Measurements from ENCODE around the gene NFIC. TPM values are rescaled to one million over a fixed set of nuclear protein-coding genes. Genes with fewer than 3 reads are reported as not detected.

Gene NFIC
- total RNA-seq, 2 experiments from 2014 or later: 1.5 to 1.7 TPM

- Histone ChIP-seq H2AFZ (ENCODE audit: low read length) (no peak overlapping the region), H4K20me1 (ENCODE audit: insufficient read depth, low read length) (no peaks in the 10 kb centered on the region), H3K4me3 (ENCODE audit: low read depth, low read length, poor library complexity, severe bottlenecking) (no peak overlapping the region), H3K4me2 (ENCODE audit: low read length) (no peak overlapping the region), H3K27ac (ENCODE audit: low read depth, low read length, poor library complexity, severe bottlenecking) (no peak overlapping the region), H3K4me1 (ENCODE audit: insufficient read depth, low read length, poor library complexity, severe bottlenecking) (peaks cover 6% of the 10 kb centered on the region), H3K9me2 (ENCODE audit: insufficient read depth, low read length) (no peaks in the 10 kb centered on the region), H3K79me2 (ENCODE audit: insufficient read depth, low read depth, low read length) (no peaks in the 10 kb centered on the region), H3K36me3 (ENCODE audit: insufficient read depth, low read length) (no peaks in the 10 kb centered on the region), H3K9me3 (ENCODE audit: low read length) (no peaks in the 10 kb centered on the region)
- intact Hi-C loops (cut with micrococcal nuclease; ENCODE audit: unreplicated experiment): loop anchor here (5.0 kb wide), 1 partner anchor 125 kb away; no protein-coding TSS in a partner anchor
- POLR2A ChIA-PET: no interaction called here
- no TSS peak for BruUV-seq (replicated peaks)
- DNase-seq (ENCODE audit: low spot score): no peak
- CTCF ChIA-PET (ENCODE audit: unreplicated experiment): no interaction called here
- no peak for TF ChIP-seq EZH2phosphoT487 (IDR thresholded peaks at IDR 0.05; ENCODE audit: borderline replicate concordance, low read depth, low read length)
- no peak for TF ChIP-seq CTCF (conservative IDR thresholded peaks at IDR 0.05; ENCODE audit: low read length)
Observed at GRCh38 chr19:3431760-3432397, 65.5 kb downstream of the NFIC start.

GRCh38 chr19:3433313-3433712 lies 66.9 kb downstream of the NFIC start:
- Histone ChIP-seq H3K79me2 (ENCODE audit: insufficient read depth, low read depth, low read length) (no peaks in the 10 kb centered on the region), H3K36me3 (ENCODE audit: insufficient read depth, low read length) (no peaks in the 10 kb centered on the region), H4K20me1 (ENCODE audit: insufficient read depth, low read length) (no peaks in the 10 kb centered on the region), H3K9me2 (ENCODE audit: insufficient read depth, low read length) (no peaks in the 10 kb centered on the region), H3K4me1 (ENCODE audit: insufficient read depth, low read length, poor library complexity, severe bottlenecking) (peaks cover 6% of the 10 kb centered on the region), H3K9me3 (ENCODE audit: low read length) (no peaks in the 10 kb centered on the region), H3K27ac (ENCODE audit: low read depth, low read length, poor library complexity, severe bottlenecking) (no peak overlapping the region), H2AFZ (ENCODE audit: low read length) (no peak overlapping the region), H3K4me2 (ENCODE audit: low read length) (no peak overlapping the region), H3K4me3 (ENCODE audit: low read depth, low read length, poor library complexity, severe bottlenecking) (no peak overlapping the region)
- TF ChIP-seq CTCF (conservative IDR thresholded peaks at IDR 0.05; ENCODE audit: low read length) (no peak), EZH2phosphoT487 (IDR thresholded peaks at IDR 0.05; ENCODE audit: borderline replicate concordance, low read depth, low read length) (no peak)
- DNase-seq (ENCODE audit: low spot score): no peak
- intact Hi-C loops (cut with micrococcal nuclease; ENCODE audit: unreplicated experiment): loop anchor here (5.0 kb wide), 1 partner anchor 126 kb away; no protein-coding TSS in a partner anchor
- CTCF ChIA-PET (ENCODE audit: unreplicated experiment): no interaction called here
- no TSS peak for BruUV-seq (replicated peaks)
- POLR2A ChIA-PET: no interaction called here

GRCh38 chr19:3433805-3434540 lies 67.6 kb downstream of the NFIC start:
- no TSS peak for BruUV-seq (replicated peaks)
- Histone ChIP-seq H3K9me3 (ENCODE audit: low read length) (no peaks in the 10 kb centered on the region), H3K4me2 (ENCODE audit: low read length) (peak overlapping the region; percentile 88), H3K4me3 (ENCODE audit: low read depth, low read length, poor library complexity, severe bottlenecking) (peak overlapping the region; percentile 86), H3K4me1 (ENCODE audit: insufficient read depth, low read length, poor library complexity, severe bottlenecking) (peaks cover 6% of the 10 kb centered on the region), H3K27ac (ENCODE audit: low read depth, low read length, poor library complexity, severe bottlenecking) (no peak overlapping the region), H4K20me1 (ENCODE audit: insufficient read depth, low read length) (no peaks in the 10 kb centered on the region), H3K9me2 (ENCODE audit: insufficient read depth, low read length) (no peaks in the 10 kb centered on the region), H3K36me3 (ENCODE audit: insufficient read depth, low read length) (no peaks in the 10 kb centered on the region), H2AFZ (ENCODE audit: low read length) (peak overlapping the region; percentile 90; the same call in 1 of the 2 replicates), H3K79me2 (ENCODE audit: insufficient read depth, low read depth, low read length) (no peaks in the 10 kb centered on the region)
- no peak for TF ChIP-seq EZH2phosphoT487 (IDR thresholded peaks at IDR 0.05; ENCODE audit: borderline replicate concordance, low read depth, low read length)
- TF ChIP-seq CTCF (conservative IDR thresholded peaks at IDR 0.05; ENCODE audit: low read length): no peak
- POLR2A ChIA-PET: no interaction called here
- intact Hi-C loops (cut with micrococcal nuclease; ENCODE audit: unreplicated experiment): loop anchor here (5.0 kb wide), 1 partner anchor 127 kb away; no protein-coding TSS in a partner anchor
- DNase-seq (ENCODE audit: low spot score): no peak
- CTCF ChIA-PET (ENCODE audit: unreplicated experiment): no interaction called here
